ENCODE results near the gene CHSY1.

GRCh38 chr15:101182215-101182614, 69.6 kb downstream of the CHSY1 start:
- TF ChIP-seq CTCF (IDR thresholded peaks at IDR 0.05 in 8 of 11, conservative IDR thresholded peaks at IDR 0.05 in 3 of 11) (no peak), POLR2A (IDR thresholded peaks at IDR 0.05) (no peak), POLR2AphosphoS5 (IDR thresholded peaks at IDR 0.05) (no peak)
